KMS-11 (cell line): ENCODE data around the gene BTBD19.
"Not testable (repeated sequence)": the region's sequence is repeated elsewhere in the genome, so short reads cannot be mapped to it uniquely, and the experiment has no call there.

Experiments used
- H2AFZ ChIP-seq: fragments of 200-600 bp; sonication (generic); 2 replicates; pipeline ENCODE4 v1.6.1; 2016; ENCODE audit warnings: antibody characterized with exemption, mixed run types, low read depth
- H3K27ac ChIP-seq: fragments of 200-600 bp; sonication (generic); 2 replicates; pipeline ENCODE4 v1.6.1; 2016; ENCODE audit warnings: mild to moderate bottlenecking, mixed run types
- H3K27me3 ChIP-seq: fragments of 200-600 bp; sonication (generic); 2 replicates; pipeline ENCODE4 v1.6.1; 2017; ENCODE audit warnings: mild to moderate bottlenecking, low read depth, mixed run types, moderate library complexity; ENCODE audit not compliant: insufficient read depth
- H3K36me3 ChIP-seq: fragments of 200-600 bp; sonication (generic); 2 replicates; pipeline ENCODE4 v1.6.1; 2017; ENCODE audit warnings: mild to moderate bottlenecking, mixed run types; ENCODE audit not compliant: insufficient read depth
- H3K4me1 ChIP-seq: fragments of 200-600 bp; sonication (generic); 2 replicates; pipeline ENCODE4 v1.6.1; 2016; ENCODE audit warnings: mild to moderate bottlenecking, low read depth, mixed run types; ENCODE audit not compliant: poor library complexity, severe bottlenecking
- H3K4me2 ChIP-seq: fragments of 200-600 bp; sonication (generic); 2 replicates; pipeline ENCODE4 v1.7.0; 2016; ENCODE audit warnings: mild to moderate bottlenecking, mixed run types
- H3K4me3 ChIP-seq: fragments of 200-600 bp; sonication (generic); IDR thresholded peaks from 2 replicates; pipeline ENCODE4 v1.6.1; 2017; ENCODE audit warnings: low read depth, low read length, mixed read lengths; ENCODE audit not compliant: insufficient read depth
- H3K79me2 ChIP-seq: fragments of 200-600 bp; sonication (generic); 2 replicates; pipeline ENCODE4 v1.6.1; 2016; ENCODE audit warnings: low read depth, mixed run types; ENCODE audit not compliant: insufficient read depth
- H3K9ac ChIP-seq: fragments of 200-600 bp; sonication (generic); 2 replicates; pipeline ENCODE4 v1.6.1; 2016; ENCODE audit warnings: mild to moderate bottlenecking, mixed run types
- H4K20me1 ChIP-seq: fragments of 200-600 bp; sonication (generic); 2 replicates; pipeline ENCODE4 v1.6.1; 2016; ENCODE audit warnings: mild to moderate bottlenecking, mixed run types; ENCODE audit not compliant: insufficient read depth
- TF ChIP-seq, protein P1 (sequence below): fragments of 200-600 bp; sonication (generic); conservative IDR thresholded peaks from 2 replicates; pipeline ENCODE4 v1.6.1; 2017; ENCODE audit warnings: low read depth, mild to moderate bottlenecking, antibody characterized with exemption, low read length, moderate library complexity, mixed read lengths

Gene BTBD19

DNA sequence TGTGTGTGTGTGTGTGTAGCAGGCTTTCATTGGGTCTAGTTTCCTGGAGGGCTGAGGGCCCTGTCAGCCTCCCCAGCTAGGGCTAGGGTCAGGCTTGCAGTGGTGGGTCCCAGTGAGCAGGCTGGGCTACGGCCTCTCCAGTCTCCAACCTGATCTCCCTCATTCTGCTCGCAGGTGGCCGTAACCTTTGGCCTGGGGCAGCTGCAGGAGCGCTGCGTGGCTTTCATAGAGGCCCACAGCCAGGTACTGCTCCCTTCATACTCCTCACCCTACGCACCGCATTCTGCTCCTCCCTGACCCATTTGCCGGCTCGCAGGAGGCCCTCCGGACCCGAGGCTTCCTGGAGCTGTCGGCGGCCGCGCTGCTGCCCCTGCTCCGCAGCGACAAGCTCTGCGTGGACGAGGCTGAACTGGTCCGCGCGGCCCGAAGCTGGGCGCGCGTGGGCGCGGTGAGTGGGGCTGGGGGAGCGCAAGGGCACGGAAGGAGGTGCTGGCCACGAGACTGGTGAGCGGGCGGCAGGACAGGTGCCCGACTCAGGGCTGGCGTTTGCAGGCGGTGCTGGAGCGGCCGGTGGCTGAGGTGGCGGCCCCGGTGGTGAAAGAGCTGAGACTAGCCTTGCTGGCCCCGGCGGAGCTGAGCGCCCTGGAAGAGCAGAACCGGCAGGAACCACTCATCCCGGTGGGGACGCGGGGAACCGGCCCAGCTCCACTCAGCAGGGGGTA, 4.7 kb downstream of the BTBD19 start:
- no peak overlapping the region for H3K9ac ChIP-seq
- H2AFZ ChIP-seq = no peak overlapping the region
- no peaks in the 10 kb centered on the region for H3K79me2 ChIP-seq
- peaks cover 43% of the 10 kb centered on the region for H3K4me1 ChIP-seq
- H3K27me3 ChIP-seq = no peaks in the 10 kb centered on the region
- H4K20me1 ChIP-seq = no peaks in the 10 kb centered on the region
- H3K27ac ChIP-seq = no peak overlapping the region
- H3K4me3 ChIP-seq = no peak overlapping the region
- H3K36me3 ChIP-seq = no peaks in the 10 kb centered on the region
- no peak overlapping the region for H3K4me2 ChIP-seq
- TF ChIP-seq, protein P1, sequence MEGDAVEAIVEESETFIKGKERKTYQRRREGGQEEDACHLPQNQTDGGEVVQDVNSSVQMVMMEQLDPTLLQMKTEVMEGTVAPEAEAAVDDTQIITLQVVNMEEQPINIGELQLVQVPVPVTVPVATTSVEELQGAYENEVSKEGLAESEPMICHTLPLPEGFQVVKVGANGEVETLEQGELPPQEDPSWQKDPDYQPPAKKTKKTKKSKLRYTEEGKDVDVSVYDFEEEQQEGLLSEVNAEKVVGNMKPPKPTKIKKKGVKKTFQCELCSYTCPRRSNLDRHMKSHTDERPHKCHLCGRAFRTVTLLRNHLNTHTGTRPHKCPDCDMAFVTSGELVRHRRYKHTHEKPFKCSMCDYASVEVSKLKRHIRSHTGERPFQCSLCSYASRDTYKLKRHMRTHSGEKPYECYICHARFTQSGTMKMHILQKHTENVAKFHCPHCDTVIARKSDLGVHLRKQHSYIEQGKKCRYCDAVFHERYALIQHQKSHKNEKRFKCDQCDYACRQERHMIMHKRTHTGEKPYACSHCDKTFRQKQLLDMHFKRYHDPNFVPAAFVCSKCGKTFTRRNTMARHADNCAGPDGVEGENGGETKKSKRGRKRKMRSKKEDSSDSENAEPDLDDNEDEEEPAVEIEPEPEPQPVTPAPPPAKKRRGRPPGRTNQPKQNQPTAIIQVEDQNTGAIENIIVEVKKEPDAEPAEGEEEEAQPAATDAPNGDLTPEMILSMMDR = no peak

DNA sequence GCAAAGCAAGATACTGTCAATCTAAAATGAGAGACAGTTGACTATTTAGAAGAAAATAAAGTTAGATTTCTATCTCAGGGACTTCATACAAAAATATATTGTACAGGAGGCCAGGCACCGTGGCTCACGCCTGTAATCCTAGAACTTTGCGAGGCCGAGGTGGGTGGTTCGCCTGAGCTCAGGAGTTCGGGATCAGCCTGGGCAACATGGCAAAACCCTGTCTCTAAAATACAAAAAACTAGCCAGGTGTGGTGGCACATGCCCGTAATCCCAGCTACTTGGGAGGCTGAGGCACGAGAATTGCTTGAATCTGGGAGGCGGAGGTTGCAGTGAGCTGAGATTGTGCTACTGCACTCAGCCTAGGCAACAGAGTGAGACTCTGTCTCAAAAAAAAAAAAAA, 7.6 kb downstream of the BTBD19 start:
- H3K36me3 ChIP-seq, H3K27me3 ChIP-seq, H2AFZ ChIP-seq, H4K20me1 ChIP-seq, H3K79me2 ChIP-seq, H3K9ac ChIP-seq, H3K4me3 ChIP-seq, H3K4me2 ChIP-seq, H3K27ac ChIP-seq: not testable (repeated sequence)
- peaks cover 29% of the 10 kb centered on the region for H3K4me1 ChIP-seq

DNA sequence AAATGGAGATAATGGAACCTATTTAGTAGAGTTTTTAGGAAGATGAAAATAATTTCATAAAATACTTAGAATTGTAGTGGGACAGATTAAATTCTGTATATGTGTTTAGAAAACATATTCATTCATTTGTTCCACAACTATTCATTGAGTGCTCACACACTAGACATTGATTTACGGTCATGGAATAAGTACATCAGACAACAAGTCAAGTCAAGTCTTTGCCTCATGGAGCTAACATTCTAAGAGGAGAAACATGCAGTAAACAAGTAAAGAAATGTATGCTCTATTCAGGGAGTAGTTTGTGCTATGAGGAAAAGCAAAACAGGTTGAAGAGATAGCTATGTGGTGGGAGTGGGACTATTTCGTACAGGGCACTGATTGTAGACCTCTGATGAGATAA, 9.0 kb downstream of the BTBD19 start:
- Histone ChIP-seq H3K9ac (no peak overlapping the region), H3K4me1 (peaks cover 17% of the 10 kb centered on the region), H2AFZ (no peak overlapping the region), H3K36me3 (no peaks in the 10 kb centered on the region), H3K79me2 (no peaks in the 10 kb centered on the region), H3K4me2 (no peak overlapping the region), H3K27me3 (no peaks in the 10 kb centered on the region), H3K4me3 (no peak overlapping the region), H4K20me1 (no peaks in the 10 kb centered on the region), H3K27ac (no peak overlapping the region)
- TF ChIP-seq, protein P1 = no peak

DNA sequence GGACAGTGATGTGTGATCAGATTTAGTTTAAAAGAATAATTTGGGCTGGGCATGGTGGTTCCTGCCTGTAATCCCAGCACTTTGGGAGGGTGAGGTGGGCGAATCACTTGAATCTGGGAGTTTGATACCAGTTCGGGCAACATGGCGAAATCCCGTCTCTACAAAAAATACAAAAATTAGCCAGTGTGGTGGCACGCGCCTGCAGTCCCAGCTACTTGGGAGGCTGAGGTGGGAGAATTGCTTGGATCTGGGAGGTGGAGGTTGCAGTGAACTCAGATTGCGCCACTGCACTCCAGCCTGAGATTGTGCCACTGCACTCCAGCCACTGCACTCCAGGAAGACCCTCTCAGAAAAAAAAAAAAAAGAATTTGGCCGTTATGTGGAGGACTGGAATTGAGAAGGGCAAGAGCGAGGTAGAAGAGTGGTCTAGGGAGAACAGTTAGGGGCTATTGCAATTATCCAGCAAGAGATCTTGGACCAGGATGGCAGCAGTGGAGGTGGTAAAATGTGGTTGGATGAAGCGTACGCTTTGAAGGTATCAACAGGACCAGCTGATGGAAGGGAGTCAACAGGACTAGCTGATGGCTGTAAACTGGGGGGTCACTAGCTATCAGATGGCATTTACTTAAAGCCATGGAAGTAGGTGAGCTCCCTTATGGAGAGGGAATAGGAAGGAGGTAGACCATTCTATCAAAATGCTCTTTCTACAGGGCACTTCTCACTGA, 9.6 kb downstream of the BTBD19 start:
- TF ChIP-seq, protein P1 = no peak
- H4K20me1 ChIP-seq = no peaks in the 10 kb centered on the region
- no peak overlapping the region; the same call in 1 of the 2 replicates for H3K4me2 ChIP-seq
- H3K27ac ChIP-seq = peak overlapping the region; percentile 98; the same call in 1 of the 2 replicates
- no peak overlapping the region for H2AFZ ChIP-seq
- H3K27me3 ChIP-seq = no peaks in the 10 kb centered on the region
- H3K9ac ChIP-seq = no peak overlapping the region
- peaks cover 17% of the 10 kb centered on the region for H3K4me1 ChIP-seq
- H3K36me3 ChIP-seq = no peaks in the 10 kb centered on the region
- no peaks in the 10 kb centered on the region for H3K79me2 ChIP-seq
- H3K4me3 ChIP-seq = no peak overlapping the region

DNA sequence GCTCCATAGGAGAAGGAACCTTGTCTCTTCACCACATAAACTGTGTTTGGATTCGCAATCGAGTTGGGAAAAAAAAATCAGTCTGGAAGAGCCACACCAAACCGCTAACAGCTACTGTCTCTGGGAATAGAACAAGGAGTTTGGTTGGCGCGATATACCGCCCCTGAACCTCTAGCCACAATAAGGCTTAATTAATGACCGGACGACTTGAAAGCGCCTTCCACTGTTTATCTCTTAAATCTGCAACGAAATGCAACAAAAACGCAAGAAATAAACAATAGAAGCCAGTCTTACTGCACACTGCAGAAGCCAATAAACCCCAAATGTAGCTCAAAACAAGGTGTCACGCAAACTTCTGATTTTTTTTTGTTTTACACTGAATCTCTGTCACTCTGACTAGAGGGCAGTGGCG, 10.9 kb downstream of the BTBD19 start:
- Histone ChIP-seq H3K9ac (peak overlapping the region; percentile 92; the same call in 1 of the 2 replicates), H3K36me3 (no peaks in the 10 kb centered on the region), H4K20me1 (no peaks in the 10 kb centered on the region), H3K4me1 (peaks cover 17% of the 10 kb centered on the region), H2AFZ (peak overlapping the region; percentile 70), H3K27ac (peak overlapping the region; percentile 98), H3K79me2 (no peaks in the 10 kb centered on the region), H3K4me2 (peak overlapping the region; percentile 72), H3K27me3 (no peaks in the 10 kb centered on the region), H3K4me3 (no peak overlapping the region)
- TF ChIP-seq, protein P1 = no peak
